ENCODE results near the gene LRP1.

GRCh38 chr12:57146961-57147944 is 19.0 kb downstream of the LRP1 start, which contains the start of gene LRP1-AS:
- TF ChIP-seq, protein P1, sequence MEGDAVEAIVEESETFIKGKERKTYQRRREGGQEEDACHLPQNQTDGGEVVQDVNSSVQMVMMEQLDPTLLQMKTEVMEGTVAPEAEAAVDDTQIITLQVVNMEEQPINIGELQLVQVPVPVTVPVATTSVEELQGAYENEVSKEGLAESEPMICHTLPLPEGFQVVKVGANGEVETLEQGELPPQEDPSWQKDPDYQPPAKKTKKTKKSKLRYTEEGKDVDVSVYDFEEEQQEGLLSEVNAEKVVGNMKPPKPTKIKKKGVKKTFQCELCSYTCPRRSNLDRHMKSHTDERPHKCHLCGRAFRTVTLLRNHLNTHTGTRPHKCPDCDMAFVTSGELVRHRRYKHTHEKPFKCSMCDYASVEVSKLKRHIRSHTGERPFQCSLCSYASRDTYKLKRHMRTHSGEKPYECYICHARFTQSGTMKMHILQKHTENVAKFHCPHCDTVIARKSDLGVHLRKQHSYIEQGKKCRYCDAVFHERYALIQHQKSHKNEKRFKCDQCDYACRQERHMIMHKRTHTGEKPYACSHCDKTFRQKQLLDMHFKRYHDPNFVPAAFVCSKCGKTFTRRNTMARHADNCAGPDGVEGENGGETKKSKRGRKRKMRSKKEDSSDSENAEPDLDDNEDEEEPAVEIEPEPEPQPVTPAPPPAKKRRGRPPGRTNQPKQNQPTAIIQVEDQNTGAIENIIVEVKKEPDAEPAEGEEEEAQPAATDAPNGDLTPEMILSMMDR (IDR thresholded peaks at IDR 0.05) = no peak
- TF ChIP-seq POLR2AphosphoS5 (IDR thresholded peaks at IDR 0.05; ENCODE audit: insufficient read depth in 1 of 2, low read depth in 1 of 2) (peak in 1 of 2 donors; percentile 54), POLR2A (IDR thresholded peaks at IDR 0.05) (no peak)

Measured in vagina (tissue), 2 donors.